DND-41 (cell line): ENCODE results near the gene CFHR2.

Experiments used
- EZH2 ChIP-seq: IDR thresholded peaks from 3 replicates; pipeline ENCODE4 v1.6.1; 2012; ENCODE audit warnings: borderline replicate concordance, low read depth, mild to moderate bottlenecking, moderate library complexity, low read length, inconsistent platforms; ENCODE audit not compliant: severe bottlenecking
- TF ChIP-seq, protein P1 (sequence below): IDR thresholded peaks from 2 replicates; pipeline ENCODE4 v1.5.1; 2012; ENCODE audit warnings: borderline replicate concordance, low read length, moderate library complexity, mild to moderate bottlenecking; ENCODE audit not compliant: poor library complexity, severe bottlenecking; ENCODE audit errors: extremely low read depth

DNA sequence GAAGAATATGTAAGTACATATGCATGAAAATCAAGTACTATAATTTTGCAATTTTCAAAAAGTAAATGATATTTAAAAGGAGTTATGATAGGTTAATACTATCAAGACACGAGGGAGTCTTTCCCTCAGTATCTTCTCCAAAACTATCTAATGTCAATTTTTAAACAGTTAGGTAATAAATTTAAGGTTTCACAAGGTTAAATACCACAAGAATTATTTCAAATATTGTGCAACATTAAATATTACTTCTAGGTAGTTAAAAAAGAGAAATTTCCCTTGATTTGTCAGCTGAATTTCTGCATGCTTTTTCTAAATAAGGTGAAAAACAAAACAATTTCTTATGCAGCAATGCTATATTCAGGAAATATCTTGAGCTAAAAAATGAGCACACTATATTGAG, 37.3 kb downstream of the CFHR2 start:
- TF ChIP-seq, protein P1, sequence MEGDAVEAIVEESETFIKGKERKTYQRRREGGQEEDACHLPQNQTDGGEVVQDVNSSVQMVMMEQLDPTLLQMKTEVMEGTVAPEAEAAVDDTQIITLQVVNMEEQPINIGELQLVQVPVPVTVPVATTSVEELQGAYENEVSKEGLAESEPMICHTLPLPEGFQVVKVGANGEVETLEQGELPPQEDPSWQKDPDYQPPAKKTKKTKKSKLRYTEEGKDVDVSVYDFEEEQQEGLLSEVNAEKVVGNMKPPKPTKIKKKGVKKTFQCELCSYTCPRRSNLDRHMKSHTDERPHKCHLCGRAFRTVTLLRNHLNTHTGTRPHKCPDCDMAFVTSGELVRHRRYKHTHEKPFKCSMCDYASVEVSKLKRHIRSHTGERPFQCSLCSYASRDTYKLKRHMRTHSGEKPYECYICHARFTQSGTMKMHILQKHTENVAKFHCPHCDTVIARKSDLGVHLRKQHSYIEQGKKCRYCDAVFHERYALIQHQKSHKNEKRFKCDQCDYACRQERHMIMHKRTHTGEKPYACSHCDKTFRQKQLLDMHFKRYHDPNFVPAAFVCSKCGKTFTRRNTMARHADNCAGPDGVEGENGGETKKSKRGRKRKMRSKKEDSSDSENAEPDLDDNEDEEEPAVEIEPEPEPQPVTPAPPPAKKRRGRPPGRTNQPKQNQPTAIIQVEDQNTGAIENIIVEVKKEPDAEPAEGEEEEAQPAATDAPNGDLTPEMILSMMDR: no peak
- no peak for TF ChIP-seq EZH2
